NCI-H446 treated with DMSO at 0.1 percent for 48 hours (cell line): ENCODE measurements around the gene SPN.
A peak's percentile ranks its signal among the peaks of the same experiment; 100 is the strongest.
"Not testable (repeated sequence)": the region's sequence is repeated elsewhere in the genome, so short reads cannot be mapped to it uniquely, and the experiment has no call there.

Experiments used
- DNase-seq: peaks from one replicate; lab custom pipeline; 2025; lab: John Stamatoyannopoulos, UW

Gene SPN

DNA sequence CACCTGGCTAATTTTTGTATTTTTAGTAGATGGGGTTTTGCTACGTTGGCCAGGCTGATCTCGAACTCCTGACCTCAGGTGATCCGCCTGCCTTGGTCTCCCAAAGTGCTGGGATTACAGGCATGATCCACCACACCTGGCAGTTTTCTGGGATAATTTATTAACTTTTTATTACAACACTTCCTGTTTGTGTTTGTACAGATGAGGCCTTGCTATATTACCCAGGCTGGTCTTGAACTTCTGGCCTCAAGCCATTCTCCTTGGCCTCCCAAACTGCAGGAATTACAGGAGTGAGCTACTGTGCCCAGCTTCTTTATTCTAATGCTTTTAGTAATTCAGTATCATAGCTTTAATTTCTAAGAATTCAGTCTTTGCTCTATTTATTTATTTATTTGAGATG lies 16.1 kb upstream of the SPN start:
- DNase-seq, result no peak

DNA sequence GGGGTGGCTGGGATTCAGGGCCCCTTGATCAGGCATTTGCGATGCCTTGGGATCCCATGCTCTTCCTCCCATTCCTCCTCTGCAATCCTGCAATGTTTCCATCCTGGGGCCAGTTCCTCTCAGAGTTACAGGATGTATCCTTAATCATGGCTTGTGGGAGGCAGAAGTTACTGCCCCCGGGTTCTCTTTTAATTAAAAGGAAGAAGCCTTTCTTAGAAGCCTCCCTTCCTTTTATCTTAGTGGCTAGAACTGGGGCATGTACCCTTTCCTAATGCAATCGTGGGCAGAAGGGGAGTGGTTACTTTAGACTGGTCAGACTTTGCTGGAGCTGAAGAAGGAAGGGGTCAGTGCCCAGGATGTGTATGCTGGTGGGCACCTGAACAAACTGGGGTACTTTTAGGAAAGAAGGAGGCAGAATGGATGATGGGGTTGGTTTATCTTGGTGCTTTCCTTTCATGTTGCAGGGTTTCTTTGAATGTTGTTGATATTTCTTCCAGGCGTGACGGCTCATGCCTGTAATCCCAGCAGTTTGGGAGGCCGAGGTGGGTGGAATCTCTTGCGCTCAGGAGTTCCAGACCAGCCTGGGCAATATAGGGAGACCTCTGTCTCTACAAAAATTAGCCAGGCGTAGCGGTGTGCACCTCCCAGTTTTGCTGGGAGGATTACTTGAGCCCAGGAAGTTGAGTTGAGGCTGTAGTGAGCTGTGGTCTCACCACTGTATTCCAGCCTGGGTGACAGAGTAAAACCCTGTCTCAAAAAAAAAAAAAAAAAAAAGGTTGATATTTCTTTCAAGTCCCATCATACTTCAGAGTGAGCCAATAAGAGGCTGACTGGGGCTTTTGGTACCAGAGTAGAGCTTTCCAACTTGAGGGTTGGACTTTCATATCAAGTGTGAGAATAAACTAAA lies 13.2 kb upstream of the SPN start:
- no peak for DNase-seq

DNA sequence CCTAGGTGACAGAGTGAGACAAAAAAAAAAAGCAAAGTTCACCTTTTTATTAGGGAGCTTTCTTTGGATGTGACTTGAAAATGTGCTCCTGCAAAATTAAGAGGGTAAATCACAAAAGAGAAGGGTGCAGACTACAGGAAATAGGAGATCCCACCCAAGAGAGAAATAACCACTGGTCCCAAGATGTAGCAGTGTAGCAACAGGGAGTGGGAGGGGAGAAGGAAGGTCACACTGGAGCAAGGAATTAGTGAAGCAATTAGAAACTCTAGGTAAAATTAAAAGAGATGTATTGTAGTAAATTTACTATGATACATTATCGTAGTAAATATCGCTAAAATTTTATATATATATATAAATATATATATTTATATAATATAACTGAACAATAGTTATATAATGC lies 12.3 kb upstream of the SPN start:
- DNase-seq, result no peak

DNA sequence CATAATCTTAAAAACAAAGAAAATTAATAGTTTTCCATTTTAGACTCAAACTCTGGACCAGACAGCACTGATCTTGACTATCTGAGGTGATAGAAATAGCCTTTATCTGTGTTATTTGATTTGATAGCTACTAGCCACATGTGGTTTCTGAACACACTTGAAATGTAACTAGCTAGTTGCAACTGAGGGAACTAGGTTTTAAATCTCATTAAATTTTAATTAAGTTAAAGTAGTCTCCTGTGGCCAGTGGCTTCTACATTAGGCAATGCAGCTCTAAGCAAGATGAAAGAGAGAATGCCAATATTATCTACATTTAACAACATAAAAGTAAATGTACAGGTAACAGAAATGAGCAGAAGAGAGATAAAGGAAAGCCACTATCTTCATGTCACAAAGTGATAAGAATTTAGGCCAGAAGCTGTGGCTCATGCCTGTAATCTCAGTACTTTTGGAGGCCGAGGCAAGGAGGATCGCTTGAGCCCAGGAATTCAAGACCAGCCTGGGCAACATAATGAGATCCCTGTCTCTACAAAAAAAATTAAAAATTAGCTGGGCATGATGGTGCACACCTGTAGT lies 11.2 kb upstream of the SPN start:
- DNase-seq, result no peak

DNA sequence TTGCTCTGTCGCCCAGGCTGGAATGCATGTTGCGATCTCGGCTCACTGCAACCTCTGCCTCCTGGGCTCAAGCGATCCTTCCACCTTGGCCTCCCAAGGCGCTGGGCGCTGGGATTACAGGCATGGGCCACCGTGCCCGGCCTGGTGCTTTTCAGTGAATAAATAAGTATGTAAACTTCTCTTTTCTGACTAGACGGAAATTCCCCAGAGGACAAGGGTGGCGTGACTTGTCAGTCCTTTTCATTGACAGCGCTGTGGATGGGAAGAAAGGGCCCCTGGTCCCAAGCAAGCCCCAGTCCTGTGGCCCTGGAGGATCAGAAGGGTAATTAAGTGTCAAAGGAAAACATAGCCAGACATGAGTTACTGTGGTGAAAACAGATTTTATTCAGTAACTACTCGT lies 9.6 kb upstream of the SPN start:
- DNase-seq, result no peak

DNA sequence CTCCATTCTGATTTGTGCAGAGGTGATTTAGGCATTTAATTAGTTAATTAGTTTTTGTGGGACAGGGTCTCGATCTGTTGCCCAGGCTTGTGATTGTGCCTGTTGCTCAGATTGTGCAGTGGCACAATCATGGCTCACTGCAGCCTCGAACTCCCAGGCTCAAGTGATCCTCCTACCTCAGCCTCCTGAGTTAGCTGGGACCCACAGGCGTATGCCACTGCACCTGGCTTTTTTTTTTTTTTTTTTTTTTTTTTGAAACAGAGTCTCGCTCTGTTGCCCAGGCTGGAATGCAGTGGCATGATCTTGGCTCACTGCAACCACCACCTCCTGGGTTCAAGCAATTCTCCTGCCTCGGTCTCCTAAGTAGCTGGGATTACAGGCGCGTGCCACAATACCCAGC lies 9.2 kb upstream of the SPN start:
- DNase-seq, result not testable (repeated sequence)

DNA sequence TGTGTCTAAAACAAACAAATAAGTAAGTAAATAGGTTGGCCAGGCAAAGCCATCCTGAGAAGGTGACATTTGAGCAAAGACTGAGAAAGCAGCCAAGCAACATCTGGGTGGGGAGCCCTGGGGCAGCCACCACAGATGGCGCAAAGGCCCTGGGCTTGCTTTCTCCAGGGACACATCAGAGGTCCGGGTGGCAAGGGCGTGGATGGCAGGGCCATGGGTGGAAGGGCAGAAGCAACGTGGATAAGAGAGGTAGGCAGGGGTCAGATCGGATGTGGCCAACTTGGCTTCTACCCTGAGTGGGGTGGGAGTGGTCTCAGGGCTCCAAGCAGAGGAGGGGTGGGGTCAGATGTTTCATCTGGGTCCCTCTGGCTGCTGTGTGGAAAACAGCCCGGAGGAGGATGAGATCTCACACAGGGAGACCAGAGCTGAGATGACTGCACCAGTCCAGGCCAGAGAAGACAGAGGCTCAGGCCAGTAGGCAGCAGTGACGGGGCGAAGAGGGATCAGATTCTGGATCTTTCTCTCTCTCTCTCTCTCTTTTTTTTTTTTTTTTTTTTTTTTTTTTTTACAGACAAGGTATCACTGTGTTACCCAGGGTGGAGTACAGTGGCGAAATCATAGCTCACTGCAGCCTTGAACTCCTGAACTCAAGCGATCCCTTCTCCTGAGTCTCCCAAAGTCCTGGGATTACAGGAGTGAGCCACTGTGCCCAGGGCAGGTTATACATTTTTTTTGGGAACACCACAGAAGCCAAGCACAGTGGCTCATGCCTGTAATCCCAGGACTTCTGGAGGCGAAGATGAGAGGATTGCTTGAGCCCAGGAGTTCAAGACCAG lies 6.1 kb upstream of the SPN start:
- DNase-seq, result no peak

DNA sequence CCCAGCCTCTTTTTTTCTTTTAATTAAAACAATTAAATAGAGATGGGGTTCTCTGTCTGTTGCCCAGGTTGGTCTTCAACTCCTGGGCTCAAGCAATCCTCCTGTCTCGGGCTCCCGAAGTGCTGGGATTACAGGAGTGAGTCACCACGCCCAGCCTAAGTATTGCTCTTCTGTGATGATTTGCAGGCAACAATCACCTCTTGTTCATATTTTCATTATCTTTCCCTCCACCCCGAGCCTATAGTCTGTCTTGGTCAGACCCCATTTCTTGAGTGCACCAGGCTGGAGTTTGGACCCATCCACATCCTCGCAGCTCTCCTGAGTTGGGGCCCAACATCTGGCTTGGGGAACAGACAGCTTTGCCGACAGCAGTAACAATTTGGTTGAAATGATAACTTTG lies 4.3 kb upstream of the SPN start:
- DNase-seq, result no peak

DNA sequence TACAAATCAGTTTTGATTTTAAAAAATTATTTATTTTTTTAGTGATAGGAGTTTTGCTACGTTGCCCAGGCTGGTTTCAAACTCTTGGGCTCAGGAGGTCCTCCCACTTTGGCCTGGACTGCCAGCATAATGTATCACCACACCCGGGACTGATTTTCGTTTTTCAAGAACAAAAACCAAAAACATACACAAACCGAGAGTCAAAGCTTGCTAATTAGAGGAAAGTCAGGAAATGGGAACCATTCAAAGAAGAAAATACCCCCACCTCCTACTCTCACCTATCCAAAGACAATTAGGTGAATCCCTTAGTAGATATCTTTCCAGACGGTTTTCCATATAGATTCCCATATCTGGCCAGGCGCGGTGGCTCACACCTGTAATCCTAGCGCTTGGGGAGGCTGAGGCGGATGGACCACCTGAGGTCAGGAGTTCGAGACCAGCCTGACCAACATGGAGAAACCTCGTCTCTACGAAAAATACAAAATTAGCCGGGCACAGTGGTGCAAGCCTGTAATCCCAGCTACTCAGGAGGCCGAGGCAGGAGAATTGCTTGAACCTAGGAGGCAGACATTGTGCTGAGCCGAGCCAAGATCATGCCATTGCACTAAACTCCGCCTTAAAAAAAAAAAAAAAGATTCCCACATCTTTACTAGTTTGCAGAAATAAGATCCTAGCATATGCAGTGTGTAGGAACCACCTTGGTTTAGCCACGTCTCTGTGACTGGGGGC lies 883 bp upstream of the SPN start:
- DNase-seq, result no peak

DNA sequence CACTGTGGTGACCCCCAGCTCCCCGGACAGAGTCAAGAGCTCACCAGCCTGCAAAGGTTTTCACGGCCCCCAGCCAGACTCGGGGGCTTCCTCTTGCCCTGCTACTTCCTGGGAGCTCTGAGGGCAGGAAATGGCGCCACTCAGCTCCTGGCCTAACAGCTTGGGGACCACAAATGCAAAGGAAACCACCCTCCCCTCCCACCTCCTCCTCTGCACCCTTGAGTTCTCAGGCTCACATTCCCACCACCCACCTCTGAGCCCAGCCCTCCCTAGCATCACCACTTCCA lies 375 bp upstream of the SPN start:
- DNase-seq, result no peak

DNA sequence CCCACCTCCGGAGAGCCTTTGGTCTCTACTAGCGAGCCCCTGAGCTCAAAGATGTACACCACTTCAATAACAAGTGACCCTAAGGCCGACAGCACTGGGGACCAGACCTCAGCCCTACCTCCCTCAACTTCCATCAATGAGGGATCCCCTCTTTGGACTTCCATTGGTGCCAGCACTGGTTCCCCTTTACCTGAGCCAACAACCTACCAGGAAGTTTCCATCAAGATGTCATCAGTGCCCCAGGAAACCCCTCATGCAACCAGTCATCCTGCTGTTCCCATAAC lies 702 bp downstream of the SPN start:
- no peak for DNase-seq

DNA sequence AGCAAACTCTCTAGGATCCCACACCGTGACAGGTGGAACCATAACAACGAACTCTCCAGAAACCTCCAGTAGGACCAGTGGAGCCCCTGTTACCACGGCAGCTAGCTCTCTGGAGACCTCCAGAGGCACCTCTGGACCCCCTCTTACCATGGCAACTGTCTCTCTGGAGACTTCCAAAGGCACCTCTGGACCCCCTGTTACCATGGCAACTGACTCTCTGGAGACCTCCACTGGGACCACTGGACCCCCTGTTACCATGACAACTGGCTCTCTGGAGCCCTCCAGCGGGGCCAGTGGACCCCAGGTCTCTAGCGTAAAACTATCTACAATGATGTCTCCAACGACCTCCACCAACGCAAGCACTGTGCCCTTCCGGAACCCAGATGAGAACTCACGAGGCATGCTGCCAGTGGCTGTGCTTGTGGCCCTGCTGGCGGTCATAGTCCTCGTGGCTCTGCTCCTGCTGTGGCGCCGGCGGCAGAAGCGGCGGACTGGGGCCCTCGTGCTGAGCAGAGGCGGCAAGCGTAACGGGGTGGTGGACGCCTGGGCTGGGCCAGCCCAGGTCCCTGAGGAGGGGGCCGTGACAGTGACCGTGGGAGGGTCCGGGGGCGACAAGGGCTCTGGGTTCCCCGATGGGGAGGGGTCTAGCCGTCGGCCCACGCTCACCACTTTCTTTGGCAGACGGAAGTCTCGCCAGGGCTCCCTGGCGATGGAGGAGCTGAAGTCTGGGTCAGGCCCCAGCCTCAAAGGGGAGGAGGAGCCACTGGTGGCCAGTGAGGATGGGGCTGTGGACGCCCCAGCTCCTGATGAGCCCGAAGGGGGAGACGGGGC lies 1.3 kb downstream of the SPN start:
- DNase-seq, result no peak

DNA sequence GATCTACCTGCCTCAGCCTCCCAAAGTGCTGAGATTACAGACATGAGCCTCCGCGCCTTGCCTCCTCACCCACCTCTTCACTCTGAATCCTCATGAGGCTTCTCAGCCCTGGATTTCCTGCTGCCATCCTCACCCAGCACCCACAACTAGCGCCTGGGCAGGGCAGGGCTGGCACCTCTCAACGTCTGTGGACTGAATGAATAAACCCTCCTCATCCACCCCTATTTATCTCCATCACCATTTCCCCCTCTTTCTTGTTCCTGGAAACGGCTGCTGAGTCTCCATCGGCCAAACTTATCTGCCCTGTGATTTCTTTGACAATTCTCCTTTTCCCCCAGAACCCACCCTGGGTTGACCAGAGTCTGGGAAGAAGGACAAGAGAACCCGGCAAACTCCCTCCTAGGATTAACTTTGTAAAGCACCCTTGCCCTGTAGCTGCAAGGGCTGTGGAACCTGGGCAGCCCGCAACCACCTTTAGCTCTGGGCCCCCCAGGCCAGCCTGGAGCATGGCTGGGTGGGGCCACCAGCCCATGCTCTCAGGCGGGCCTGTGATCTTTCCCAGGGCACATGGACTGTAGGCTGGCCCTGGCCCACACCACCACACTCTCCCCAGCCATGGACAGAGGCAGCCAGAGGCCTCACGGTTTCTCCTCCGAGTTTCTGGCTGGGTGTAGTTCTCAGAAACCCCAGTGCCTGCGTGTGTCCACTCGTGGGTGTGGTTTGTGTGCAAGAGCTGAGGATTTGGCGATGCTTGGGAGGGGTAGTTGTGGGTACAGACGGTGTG lies 2.4 kb downstream of the SPN start:
- no peak for DNase-seq

DNA sequence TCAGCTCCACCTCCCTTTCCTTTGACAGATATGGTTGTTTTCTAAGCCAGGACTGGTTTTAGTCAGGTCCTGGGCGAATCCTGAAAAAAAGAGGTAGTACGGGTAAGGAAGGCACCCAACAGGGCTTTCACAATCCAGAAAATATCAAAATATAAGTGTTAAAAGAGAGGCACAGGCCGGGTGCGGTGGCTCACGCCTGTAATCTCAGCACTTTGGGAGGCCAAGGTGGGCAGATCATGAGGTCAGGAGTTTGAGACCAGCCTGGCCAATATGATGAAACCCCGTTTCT lies 4.2 kb downstream of the SPN start:
- not testable (repeated sequence) for DNase-seq

DNA sequence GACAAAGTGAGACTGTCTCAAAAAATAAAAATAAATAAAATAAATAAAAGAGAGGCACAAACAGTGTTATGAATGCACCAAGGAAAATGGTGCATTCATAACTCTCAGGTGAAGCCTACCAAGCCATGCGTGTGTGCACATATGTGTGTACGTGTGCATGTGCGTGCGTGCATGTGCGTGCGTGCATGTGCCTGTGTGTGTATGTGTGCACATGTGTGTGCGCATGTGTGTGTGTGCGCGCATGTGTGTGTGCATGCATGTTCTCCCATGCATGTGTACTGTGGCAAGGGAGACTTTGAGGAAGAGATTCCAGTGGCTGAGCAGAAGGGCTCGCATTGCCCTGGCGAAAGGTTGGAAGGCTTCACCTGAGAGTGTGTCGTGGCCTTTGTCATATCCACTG lies 4.7 kb downstream of the SPN start:
- no peak for DNase-seq

DNA sequence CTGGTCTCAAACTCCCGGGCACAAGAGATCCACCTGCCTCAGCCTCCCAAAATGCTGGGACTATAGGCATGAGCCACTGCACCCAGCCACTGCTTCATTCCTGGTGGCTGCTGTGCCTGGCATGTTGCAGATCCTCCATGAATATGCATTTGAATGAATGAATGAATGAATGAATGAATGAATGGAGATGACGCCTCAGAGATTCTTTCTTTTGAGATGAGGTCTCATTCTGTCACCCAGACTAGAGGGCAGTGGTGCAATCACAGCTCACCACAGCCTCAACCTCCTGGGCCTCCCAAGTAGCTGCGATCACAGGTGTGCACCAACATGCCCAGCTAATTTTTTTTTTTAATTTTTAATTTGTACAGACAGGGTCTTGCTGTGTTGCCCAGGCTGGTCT lies 5.2 kb downstream of the SPN start:
- no peak for DNase-seq

DNA sequence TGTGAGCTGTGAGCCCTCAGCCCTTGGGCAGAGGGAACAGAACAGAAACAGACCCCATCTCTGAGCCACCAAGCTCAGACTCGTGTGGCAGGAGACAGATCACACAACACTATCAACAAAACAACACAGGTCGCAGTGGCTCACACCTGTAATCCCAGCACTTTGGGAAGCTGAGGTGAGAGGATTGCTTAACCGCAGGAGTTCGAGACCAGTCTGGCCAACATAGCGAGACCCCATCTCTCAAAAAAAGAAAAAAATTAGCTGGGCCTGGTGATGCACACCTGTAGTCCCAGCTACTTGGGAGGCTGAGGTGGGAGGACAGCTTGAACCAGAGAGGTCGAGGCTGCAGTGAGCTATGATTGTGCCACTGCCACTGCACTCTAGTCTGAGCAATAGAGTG lies 10.5 kb downstream of the SPN start:
- no peak for DNase-seq

DNA sequence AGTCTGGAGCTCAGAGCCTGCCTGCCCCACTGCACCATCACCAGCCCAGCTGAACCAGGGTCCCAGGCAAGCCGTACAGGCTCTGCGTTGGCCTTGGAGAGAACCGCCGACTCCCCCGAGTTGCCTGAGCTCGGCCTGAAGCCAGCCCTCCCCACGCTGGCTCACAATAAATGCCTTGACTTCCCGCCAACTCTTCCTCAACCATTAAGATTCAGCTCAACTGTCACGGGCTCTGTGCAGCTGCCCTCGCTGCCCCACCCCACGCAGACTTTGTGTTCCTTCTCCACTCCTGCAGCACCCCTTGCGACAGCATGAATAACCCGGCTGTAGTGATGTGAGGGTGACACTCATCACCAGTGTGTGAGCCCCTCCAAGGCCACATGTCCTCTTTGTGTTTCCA lies 11.1 kb downstream of the SPN start:
- DNase-seq, result peak; percentile 35

DNA sequence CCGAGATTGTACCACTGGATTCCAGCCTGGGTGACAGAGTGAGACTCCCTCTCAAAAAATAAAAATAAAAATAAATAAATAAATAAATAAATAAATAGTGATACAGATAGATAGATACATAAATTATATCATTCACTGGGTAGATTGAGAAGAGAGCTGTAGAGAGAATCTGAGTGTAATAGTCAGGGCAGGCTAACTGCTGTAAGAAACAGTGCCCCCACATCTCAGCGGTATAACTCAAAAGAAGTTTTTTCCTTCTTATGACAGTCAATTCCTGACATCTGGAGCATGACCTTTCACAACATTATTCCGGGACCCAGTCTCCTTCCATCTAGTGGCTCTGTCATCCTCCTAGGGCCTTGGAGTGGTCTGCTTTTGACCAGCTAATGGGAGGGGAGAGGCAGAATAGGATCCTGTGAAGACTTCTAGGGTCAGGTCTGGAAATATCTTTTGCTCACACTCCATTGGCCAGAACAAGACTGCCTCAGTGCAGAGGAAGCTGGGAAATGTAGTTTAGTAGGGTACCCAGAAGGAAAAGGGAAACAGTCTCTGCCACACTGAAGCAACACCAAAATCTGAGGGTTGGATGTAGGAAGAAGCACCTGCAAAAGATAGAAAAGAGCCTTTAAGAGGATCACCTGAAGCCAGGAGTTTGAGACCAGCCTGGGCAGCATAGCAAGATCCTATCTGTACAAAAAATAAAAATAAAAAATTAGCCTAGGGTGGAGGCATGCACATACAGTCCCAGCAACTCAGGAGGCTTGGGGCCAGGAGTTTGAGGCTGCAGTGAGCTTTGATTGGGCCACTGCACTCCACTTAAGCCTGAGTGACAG lies 13.0 kb downstream of the SPN start:
- DNase-seq, result no peak
